SK-N-MC (cell line): ENCODE results near the gene ANKRD31.

Source experiments
- EZH2 ChIP-seq: fragments of 200-600 bp; sonication (generic); IDR thresholded peaks from one replicate; pipeline ENCODE4 v1.6.1; 2017; ENCODE audit warnings: antibody characterized with exemption
- FOXP2 ChIP-seq: optimal IDR thresholded peaks from 2 replicates; pipeline ENCODE3; 2011; ENCODE audit warnings: mild to moderate bottlenecking, moderate library complexity; ENCODE audit not compliant: insufficient read depth; ENCODE audit errors: extremely low read length, control extremely low read depth
- POLR2AphosphoS5 ChIP-seq: IDR thresholded peaks from 2 replicates; pipeline ENCODE4 v1.6.1; 2012; ENCODE audit warnings: mild to moderate bottlenecking, low read depth, low read length, borderline replicate concordance

- TF ChIP-seq POLR2AphosphoS5 (peak; percentile 38; the same call in 1 of the 2 replicates), EZH2 (no peak), FOXP2 (no peak)
Measured at GRCh38 chr5:75148051-75148450, 88.6 kb downstream of the ANKRD31 start.
